HK-2 (cell line): ENCODE measurements around the gene PDCD4.

Experiments used
- DNase-seq: peaks from one replicate; pipeline ENCODE4 v3.0.0-alpha.2; 2018; ENCODE audit not compliant: unreplicated experiment

Gene PDCD4

GRCh38 chr10:110871298-110872084 lies at the start of gene PDCD4:
PDCD4 (plus strand) TSS chr10:110871928; CDS start chr10:110876028, 4,100 bp downstream.
- peak; percentile 100 for DNase-seq

- no peak for DNase-seq
These were observed 49.6 kb upstream of the PDCD4 start for GRCh38 chr10:110822035-110822711.

- DNase-seq = no peak
These were observed 48.9 kb upstream of the PDCD4 start for GRCh38 chr10:110822712-110823311.

- no peak for DNase-seq
These were observed 47.6 kb upstream of the PDCD4 start for GRCh38 chr10:110824152-110824441.

GRCh38 chr10:110824660-110825059 lies 47.1 kb upstream of the PDCD4 start:
- no peak for DNase-seq

GRCh38 chr10:110825508-110825907 lies 46.2 kb upstream of the PDCD4 start:
- no peak for DNase-seq

GRCh38 chr10:110827410-110827809 lies 44.3 kb upstream of the PDCD4 start:
- no peak for DNase-seq

GRCh38 chr10:110827875-110828274 lies 43.9 kb upstream of the PDCD4 start:
- no peak for DNase-seq

- DNase-seq = no peak
These were observed 43.2 kb upstream of the PDCD4 start for GRCh38 chr10:110828525-110828924.

GRCh38 chr10:110829721-110830410 lies 41.9 kb upstream of the PDCD4 start:
- DNase-seq = no peak

GRCh38 chr10:110833234-110833940 lies 38.3 kb upstream of the PDCD4 start:
- no peak for DNase-seq

- DNase-seq = no peak
These were observed 37.6 kb upstream of the PDCD4 start for GRCh38 chr10:110833941-110834628.

GRCh38 chr10:110834629-110835301 lies 37.0 kb upstream of the PDCD4 start:
- DNase-seq = no peak

- DNase-seq = no peak
These were observed 35.9 kb upstream of the PDCD4 start for GRCh38 chr10:110835841-110836240.

GRCh38 chr10:110836706-110837105 lies 35.0 kb upstream of the PDCD4 start:
- DNase-seq = no peak

GRCh38 chr10:110837418-110838171 lies 34.1 kb upstream of the PDCD4 start:
- no peak for DNase-seq

GRCh38 chr10:110840225-110840922 lies 31.4 kb upstream of the PDCD4 start:
- no peak for DNase-seq

- no peak for DNase-seq
These were observed 30.8 kb upstream of the PDCD4 start for GRCh38 chr10:110840923-110841428.

- DNase-seq = no peak
These were observed 29.9 kb upstream of the PDCD4 start for GRCh38 chr10:110841767-110842267.
